ENCODE results near the gene ZFP92.
"Not testable (repeated sequence)": the region's sequence is repeated elsewhere in the genome, so short reads cannot be mapped to it uniquely, and the experiment has no call there.

ZFP92 gene

GRCh38 chrX:153379971-153380581 lies 31.2 kb upstream of the ZFP92 start:
- FAIRE-seq (no peak), DNase-seq (ENCODE audit: insufficient read length, low spot score) (no peak)
- TF ChIP-seq POLR2A (IDR thresholded peaks at IDR 0.05; ENCODE audit: low read depth, low read length) = no peak

DNA sequence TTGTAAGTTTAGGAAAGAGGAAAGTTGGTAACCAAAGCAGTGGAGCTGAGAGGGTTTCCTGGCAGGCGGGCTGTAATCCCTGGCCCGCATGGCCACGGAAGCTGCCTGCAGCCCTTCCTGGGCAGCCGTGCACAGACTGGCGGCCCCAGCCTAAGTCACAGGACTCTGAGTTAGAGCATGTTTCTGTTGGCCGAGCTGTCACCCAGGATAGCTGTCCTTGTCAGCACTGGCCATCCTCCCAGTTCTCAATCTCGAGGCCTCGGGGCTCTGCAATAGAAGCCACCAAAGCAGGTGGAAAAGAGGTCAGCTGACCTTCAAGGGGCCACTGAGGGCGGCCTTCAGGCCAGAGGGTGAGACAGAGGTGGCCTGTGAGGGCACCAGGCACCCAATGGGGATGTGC lies 30.6 kb upstream of the ZFP92 start:
- FAIRE-seq (no peak), DNase-seq (ENCODE audit: insufficient read length, low spot score) (no peak)
- TF ChIP-seq POLR2A (IDR thresholded peaks at IDR 0.05; ENCODE audit: low read depth, low read length) = no peak

DNA sequence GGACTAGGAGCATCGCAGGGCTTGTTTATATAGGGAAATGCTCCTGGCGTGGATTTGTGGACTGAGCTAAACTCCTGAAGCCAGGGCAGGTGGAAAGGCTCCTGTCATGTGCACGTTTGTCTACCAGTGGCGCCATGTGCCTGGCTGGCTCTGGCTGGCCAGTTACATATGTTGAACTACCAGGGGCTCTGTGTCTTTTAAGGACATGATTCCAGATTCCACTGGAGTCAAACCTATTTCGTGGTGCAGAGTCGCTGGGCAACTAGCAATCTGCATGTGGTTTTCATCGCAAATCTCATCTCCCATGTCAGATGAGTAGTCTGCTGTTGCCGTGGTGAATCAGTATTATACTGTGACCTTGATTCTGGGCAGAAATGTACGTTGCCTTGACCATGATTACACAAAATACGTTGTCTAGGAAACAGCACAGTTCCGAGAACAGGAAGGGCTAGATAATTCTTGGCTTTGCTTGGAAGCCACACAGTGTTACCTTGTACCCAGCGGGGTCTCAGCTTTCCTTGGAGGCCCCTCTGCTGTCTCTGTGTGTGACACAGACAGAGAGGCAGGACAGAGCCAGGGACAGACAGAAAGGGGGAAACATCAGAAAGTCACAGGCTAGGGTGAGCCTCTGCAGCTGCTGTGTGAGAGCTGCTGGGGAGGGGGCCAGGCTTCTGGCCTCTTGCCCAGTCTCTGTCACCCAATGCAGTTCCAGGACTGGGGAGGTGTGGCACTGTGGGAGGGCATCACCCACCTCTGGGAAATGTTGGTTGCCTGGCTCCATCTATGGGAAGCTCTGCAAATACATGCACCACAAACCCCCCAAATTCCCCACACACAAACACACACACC lies 29.4 kb upstream of the ZFP92 start:
- no peak for TF ChIP-seq POLR2A (IDR thresholded peaks at IDR 0.05; ENCODE audit: low read depth, low read length)
- no peak for FAIRE-seq
- no peak for DNase-seq (ENCODE audit: insufficient read length, low spot score)

- no peak for DNase-seq (ENCODE audit: insufficient read length, low spot score)
- FAIRE-seq = no peak
- TF ChIP-seq POLR2A (IDR thresholded peaks at IDR 0.05; ENCODE audit: low read depth, low read length) = no peak
Observed at GRCh38 chrX:153382563-153383482, 28.4 kb upstream of the ZFP92 start.

GRCh38 chrX:153384390-153384789 lies 26.9 kb upstream of the ZFP92 start:
- no peak for TF ChIP-seq POLR2A (IDR thresholded peaks at IDR 0.05; ENCODE audit: low read depth, low read length)
- DNase-seq (ENCODE audit: insufficient read length, low spot score) (no peak), FAIRE-seq (no peak)

- not testable (repeated sequence) for DNase-seq (ENCODE audit: insufficient read length, low spot score); FAIRE-seq
Observed at GRCh38 chrX:153384973-153385372, 26.3 kb upstream of the ZFP92 start.

- no peak for TF ChIP-seq POLR2A (IDR thresholded peaks at IDR 0.05; ENCODE audit: low read depth, low read length)
- DNase-seq (ENCODE audit: insufficient read length, low spot score) (no peak), FAIRE-seq (no peak)
Observed at GRCh38 chrX:153386097-153386496, 25.2 kb upstream of the ZFP92 start.

GRCh38 chrX:153387345-153387744 lies 23.9 kb upstream of the ZFP92 start:
- DNase-seq (ENCODE audit: insufficient read length, low spot score) (no peak), FAIRE-seq (no peak)
- no peak for TF ChIP-seq POLR2A (IDR thresholded peaks at IDR 0.05; ENCODE audit: low read depth, low read length)

- FAIRE-seq (no peak), DNase-seq (ENCODE audit: insufficient read length, low spot score) (no peak)
- no peak for TF ChIP-seq POLR2A (IDR thresholded peaks at IDR 0.05; ENCODE audit: low read depth, low read length)
Observed at GRCh38 chrX:153387987-153388721, 23.1 kb upstream of the ZFP92 start.

DNA sequence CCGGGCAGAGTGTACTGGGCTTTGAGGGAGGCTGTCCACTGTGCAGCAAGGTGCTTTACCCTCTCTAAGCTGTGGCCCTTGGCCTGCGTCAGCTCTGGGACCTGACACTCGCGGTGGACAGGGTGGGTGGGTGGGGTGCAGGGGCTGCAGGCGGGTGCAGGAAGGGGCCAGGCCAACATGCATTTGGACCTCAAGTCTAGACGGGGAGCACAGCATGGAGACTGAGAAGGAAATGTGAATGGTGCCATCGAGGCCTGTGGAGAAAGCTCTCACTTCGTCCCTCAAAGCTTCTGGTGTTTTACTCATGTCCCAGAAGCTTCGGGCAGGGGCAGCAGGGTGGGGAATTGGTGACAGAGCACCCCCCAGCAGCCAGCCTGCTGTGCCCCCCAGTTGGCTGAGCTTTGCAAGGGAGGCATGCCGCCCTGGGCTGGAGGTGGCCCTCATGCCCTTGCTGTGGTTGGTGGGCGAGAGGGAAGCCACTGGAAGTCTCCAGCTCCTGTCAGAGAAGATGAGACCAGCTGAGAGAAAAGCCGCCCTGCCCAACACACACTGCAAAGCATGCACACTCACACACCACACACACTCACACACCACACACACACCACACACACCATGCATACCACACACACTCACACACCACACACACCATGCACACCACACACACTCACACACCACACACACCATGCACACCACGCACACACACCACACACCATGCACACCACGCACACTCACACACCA lies 22.4 kb upstream of the ZFP92 start:
- TF ChIP-seq POLR2A (IDR thresholded peaks at IDR 0.05; ENCODE audit: low read depth, low read length) = no peak
- FAIRE-seq = no peak
- DNase-seq (ENCODE audit: insufficient read length, low spot score) = no peak

DNA sequence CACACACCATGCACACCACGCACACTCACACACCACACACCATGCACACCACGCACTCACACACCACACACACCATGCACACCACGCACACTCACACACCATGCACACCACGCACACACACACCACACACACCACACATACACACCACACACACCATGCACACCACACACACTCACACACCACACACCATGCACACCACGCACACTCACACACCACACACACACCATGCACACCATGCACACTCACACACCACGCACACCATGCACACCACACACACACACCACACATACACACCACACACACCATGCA lies 21.9 kb upstream of the ZFP92 start:
- not testable (repeated sequence) for FAIRE-seq

DNA sequence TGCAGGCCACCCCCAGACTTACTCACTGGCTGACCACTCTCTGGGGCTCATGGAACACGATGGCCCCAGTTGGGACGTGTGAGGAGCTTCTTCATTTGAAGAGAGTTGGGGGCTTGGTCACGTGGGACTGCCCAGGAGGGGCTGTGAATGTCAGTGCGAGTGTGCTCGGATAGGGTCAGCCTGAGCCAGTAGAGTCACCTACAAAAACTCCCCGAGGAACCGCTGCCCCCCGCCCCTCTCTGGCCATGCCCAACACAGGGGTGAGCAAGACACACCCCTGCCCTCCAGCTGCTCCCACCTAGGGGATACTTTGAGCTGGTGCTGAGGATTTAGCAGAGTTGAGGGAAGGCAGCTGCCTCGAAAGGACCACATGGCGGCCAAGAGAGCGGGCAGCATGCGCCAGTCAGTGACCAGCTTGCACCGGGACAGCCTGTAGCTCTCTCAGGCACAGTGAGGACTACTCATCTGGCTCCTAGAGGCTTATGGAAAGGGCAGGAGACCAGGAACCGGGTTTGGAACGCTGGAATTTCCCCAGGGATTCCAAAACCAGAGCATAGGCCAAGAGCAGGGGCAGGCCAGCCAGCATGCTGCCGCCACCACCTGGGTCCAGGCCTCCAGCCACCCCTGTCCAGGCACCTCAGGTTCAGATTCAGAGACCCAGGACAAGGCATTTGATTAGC lies 18.5 kb upstream of the ZFP92 start:
- TF ChIP-seq POLR2A (IDR thresholded peaks at IDR 0.05; ENCODE audit: low read depth, low read length) = no peak
- FAIRE-seq (no peak), DNase-seq (ENCODE audit: insufficient read length, low spot score) (no peak)

More for the DNA sequence above, 21.9 kb upstream of the ZFP92 start:
- DNase-seq (ENCODE audit: insufficient read length, low spot score) = not testable (repeated sequence)

DNA sequence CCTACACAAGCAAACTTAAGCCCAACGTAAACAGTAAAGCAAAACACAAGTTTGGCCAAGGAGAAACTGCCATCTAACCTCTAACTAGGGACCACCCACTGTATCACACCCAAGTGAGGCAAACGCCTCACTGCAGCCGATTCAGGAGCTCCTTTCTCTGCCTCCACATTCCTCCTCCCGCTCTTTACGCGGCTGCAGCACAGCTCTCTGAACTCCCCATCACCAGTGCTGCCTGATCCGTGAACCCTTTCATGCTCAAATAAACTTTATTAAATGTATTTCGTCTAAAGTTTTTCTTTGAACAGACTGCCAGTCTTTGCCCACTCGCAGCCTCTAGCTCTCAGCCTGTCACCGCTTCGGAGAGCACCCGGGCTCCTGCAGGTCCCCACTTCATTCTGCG lies 16.7 kb upstream of the ZFP92 start:
- FAIRE-seq = no peak
- no peak for TF ChIP-seq POLR2A (IDR thresholded peaks at IDR 0.05; ENCODE audit: low read depth, low read length)

More for the DNA sequence above, 16.7 kb upstream of the ZFP92 start:
- DNase-seq (ENCODE audit: insufficient read length, low spot score) = no peak

All from H54 (cell line).